ENCODE measurements around the gene SLC22A14. TPM values are rescaled to one million over a fixed set of nuclear protein-coding genes. Genes with fewer than 3 reads are reported as not detected.

SLC22A14 gene
- total RNA-seq, 6 experiments from 2014 or later: 0.12 to 0.29 (median 0.12) TPM; not detected in 3

- no peak for ATAC-seq
These were observed 28.4 kb upstream of the SLC22A14 start for GRCh38 chr3:38253704-38254103.

GRCh38 chr3:38254872-38255271 lies 27.2 kb upstream of the SLC22A14 start:
- WGBS (ENCODE audit: insufficient coverage, low coverage, low lambda C conversion rate, missing lambda C conversion rate): 84% methylated on average over 2 of the region's 2 CpGs
- intact Hi-C loops (cut with DNase I): no loop called here

More at GRCh38 chr3:38253704-38254103, 28.4 kb upstream of the SLC22A14 start:
- intact Hi-C loops (cut with DNase I): no loop called here
- 97% methylated on average over 4 of the region's 4 CpGs for WGBS (ENCODE audit: insufficient coverage, low coverage, low lambda C conversion rate, missing lambda C conversion rate)
- H3K4me3 ChIP-seq: no peak overlapping the region
- TF ChIP-seq CTCF (IDR thresholded peaks at IDR 0.05) (no peak), POLR2A (IDR thresholded peaks at IDR 0.05) (no peak)
- H3K9me3 ChIP-seq: no peaks in the 10 kb centered on the region
- no peaks in the 10 kb centered on the region for H3K27me3 ChIP-seq
- H3K36me3 ChIP-seq: peaks cover 0 to 53% (median 3%) of the 10 kb centered on the region in 4 donors
- DNase-seq: no peak
- H3K4me1 ChIP-seq: no peaks in the 10 kb centered on the region
- H3K27ac ChIP-seq: no peak overlapping the region

GRCh38 chr3:38255627-38256026 lies 26.5 kb upstream of the SLC22A14 start:
- peaks cover 0 to 35% (median 3%) of the 10 kb centered on the region in 4 donors for H3K36me3 ChIP-seq
- no peak overlapping the region for H3K4me3 ChIP-seq
- intact Hi-C loops (cut with DNase I): no loop called here
- no peak overlapping the region for H3K27ac ChIP-seq
- TF ChIP-seq POLR2A (IDR thresholded peaks at IDR 0.05) (no peak), CTCF (IDR thresholded peaks at IDR 0.05) (no peak)
- DNase-seq (no peak), ATAC-seq (no peak)
- 90% methylated on average over 1 of the region's 1 CpG for WGBS (ENCODE audit: insufficient coverage, low coverage, low lambda C conversion rate, missing lambda C conversion rate)
- H3K9me3 ChIP-seq: no peaks in the 10 kb centered on the region
- no peaks in the 10 kb centered on the region for H3K4me1 ChIP-seq
- no peaks in the 10 kb centered on the region for H3K27me3 ChIP-seq

More at GRCh38 chr3:38254872-38255271, 27.2 kb upstream of the SLC22A14 start:
- Histone ChIP-seq H3K4me1 (no peaks in the 10 kb centered on the region), H3K9me3 (no peaks in the 10 kb centered on the region), H3K27ac (no peak overlapping the region), H3K4me3 (no peak overlapping the region), H3K36me3 (peaks cover 0 to 42% (median 3%) of the 10 kb centered on the region in 4 donors), H3K27me3 (no peaks in the 10 kb centered on the region)
- TF ChIP-seq POLR2A (IDR thresholded peaks at IDR 0.05) (no peak), CTCF (IDR thresholded peaks at IDR 0.05) (no peak)
- ATAC-seq (no peak), DNase-seq (no peak)

- Histone ChIP-seq H3K36me3 (peaks cover 0 to 18% (median 2%) of the 10 kb centered on the region in 4 donors), H3K27ac (no peak overlapping the region), H3K4me1 (no peaks in the 10 kb centered on the region), H3K27me3 (no peaks in the 10 kb centered on the region), H3K9me3 (no peaks in the 10 kb centered on the region), H3K4me3 (no peak overlapping the region)
- DNase-seq: no peak
- intact Hi-C loops (cut with DNase I): no loop called here
- ATAC-seq: no peak
- TF ChIP-seq CTCF (IDR thresholded peaks at IDR 0.05) (no peak), POLR2A (IDR thresholded peaks at IDR 0.05) (no peak)
- WGBS (ENCODE audit: insufficient coverage, low coverage, low lambda C conversion rate, missing lambda C conversion rate): 69% methylated on average over 1 of the region's 1 CpG
These were observed 24.5 kb upstream of the SLC22A14 start for GRCh38 chr3:38257583-38257982.

- Histone ChIP-seq H3K27ac (no peak overlapping the region), H3K4me1 (peaks cover 0 to 14% (median 0%) of the 10 kb centered on the region in 4 donors), H3K36me3 (no peaks in the 10 kb centered on the region), H3K4me3 (no peak overlapping the region), H3K9me3 (no peaks in the 10 kb centered on the region), H3K27me3 (no peaks in the 10 kb centered on the region)
- 83% methylated on average over 2 of the region's 2 CpGs for WGBS (ENCODE audit: insufficient coverage, low coverage, low lambda C conversion rate, missing lambda C conversion rate)
- intact Hi-C loops (cut with DNase I): no loop called here
- TF ChIP-seq POLR2A (IDR thresholded peaks at IDR 0.05): no peak
- no peak for TF ChIP-seq CTCF (IDR thresholded peaks at IDR 0.05)
- DNase-seq (no peak), ATAC-seq (no peak)
These were observed 21.6 kb upstream of the SLC22A14 start for GRCh38 chr3:38260474-38260873.
